HS-5 (cell line): Measurements from ENCODE around the gene ZNF619.

ENCODE experiments used
- DNase-seq: peaks from one replicate; pipeline ENCODE4 v3.0.0-alpha.2; 2012; ENCODE audit warnings: low read depth

Gene ZNF619

GRCh38 chr3:40465456-40465855 lies 11.5 kb upstream of the ZNF619 start:
- no peak for DNase-seq

- DNase-seq: no peak
These were observed 8.9 kb upstream of the ZNF619 start for GRCh38 chr3:40468018-40468417.

- no peak for DNase-seq
These were observed 6.2 kb upstream of the ZNF619 start for GRCh38 chr3:40470701-40471100.

GRCh38 chr3:40477666-40478065 lies 744 bp downstream of the ZNF619 start:
- no peak for DNase-seq

- no peak for DNase-seq
These were observed 10.2 kb downstream of the ZNF619 start for GRCh38 chr3:40487172-40487571.

GRCh38 chr3:40490916-40491315 lies 14.0 kb downstream of the ZNF619 start:
- DNase-seq: no peak

GRCh38 chr3:40494698-40495097 lies 17.8 kb downstream of the ZNF619 start:
- no peak for DNase-seq

- no peak for DNase-seq
These were observed 20.4 kb downstream of the ZNF619 start for GRCh38 chr3:40497288-40497687.

- no peak for DNase-seq
These were observed 23.0 kb downstream of the ZNF619 start for GRCh38 chr3:40499952-40500351.

- DNase-seq: no peak
These were observed 25.1 kb downstream of the ZNF619 start for GRCh38 chr3:40502034-40502433.

GRCh38 chr3:40504636-40505430 lies 27.9 kb downstream of the ZNF619 start:
- DNase-seq: peak; percentile 96

GRCh38 chr3:40505599-40506462 lies 28.9 kb downstream of the ZNF619 start, which contains the start of gene ZNF620:
TSS of gene ZNF620 (plus strand) at chr3:40506039. CDS start at chr3:40506353, 314 bp downstream.
- DNase-seq: no peak

- no peak for DNase-seq
These were observed 34.3 kb downstream of the ZNF619 start for GRCh38 chr3:40511031-40511718.

- peak; percentile 33 for DNase-seq
These were observed 39.3 kb downstream of the ZNF619 start for GRCh38 chr3:40516201-40516600.

- DNase-seq: no peak
These were observed 41.1 kb downstream of the ZNF619 start for GRCh38 chr3:40518067-40518466.

GRCh38 chr3:40518848-40519247 lies 41.9 kb downstream of the ZNF619 start:
- no peak for DNase-seq

GRCh38 chr3:40521254-40521653 lies 44.3 kb downstream of the ZNF619 start:
- no peak for DNase-seq

- DNase-seq: no peak
These were observed 46.9 kb downstream of the ZNF619 start for GRCh38 chr3:40523781-40524180.

- DNase-seq: no peak
These were observed 47.3 kb downstream of the ZNF619 start for GRCh38 chr3:40524222-40524567.

- peak; percentile 40 for DNase-seq
These were observed 47.8 kb downstream of the ZNF619 start, which contains the start of gene ZNF621 for GRCh38 chr3:40524568-40525285. TSS of gene ZNF621 (plus strand) at chr3:40524960. CDS start at chr3:40525841, 881 bp downstream.

GRCh38 chr3:40528426-40528825 lies 51.5 kb downstream of the ZNF619 start:
- DNase-seq: no peak

- no peak for DNase-seq
These were observed 55.3 kb downstream of the ZNF619 start for GRCh38 chr3:40532252-40532651.
